Effector memory CD4-positive, alpha-beta T cell (primary cell): ENCODE data around the gene ITPR3.

Source experiments
- DNase-seq, 3 donors: peaks; one replicate each; pipeline ENCODE4 v3.0.0-alpha.2; 2020
- H3K27ac ChIP-seq: 2 replicates; pipeline ENCODE4 v1.7.0; 2013; ENCODE audit warnings: mild to moderate bottlenecking, low read length, moderate library complexity; ENCODE audit not compliant: insufficient read depth, poor library complexity, severe bottlenecking
- H3K27me3 ChIP-seq: replicated peaks from 2 replicates; pipeline ENCODE4 v1.7.0; 2013; ENCODE audit warnings: mild to moderate bottlenecking, low read length; ENCODE audit not compliant: insufficient read depth, control insufficient read depth, poor library complexity, severe bottlenecking
- H3K36me3 ChIP-seq: 2 replicates; pipeline ENCODE4 v1.7.0; 2013; ENCODE audit warnings: mild to moderate bottlenecking, low read length, moderate library complexity; ENCODE audit not compliant: control insufficient read depth, insufficient read depth
- H3K4me1 ChIP-seq: 2 replicates; pipeline ENCODE4 v1.7.0; 2013; ENCODE audit warnings: low read length, mild to moderate bottlenecking; ENCODE audit not compliant: control insufficient read depth, insufficient read depth, poor library complexity, severe bottlenecking
- H3K4me3 ChIP-seq: 2 replicates; pipeline ENCODE4 v1.7.0; 2013; ENCODE audit warnings: low read length, low read depth, mild to moderate bottlenecking; ENCODE audit not compliant: insufficient read depth, poor library complexity, severe bottlenecking
- H3K9me3 ChIP-seq: 2 replicates; pipeline ENCODE4 v1.7.0; 2013; ENCODE audit warnings: mild to moderate bottlenecking, low read length, moderate library complexity; ENCODE audit not compliant: control insufficient read depth

The ITPR3 gene

GRCh38 chr6:33633462-33634158 lies 12.5 kb downstream of the ITPR3 start:
- DNase-seq = peak; percentile 53 to 60 (median 59)
- H3K4me3 ChIP-seq = peak overlapping the region; percentile 62
- H3K36me3 ChIP-seq = no peaks in the 10 kb centered on the region
- peak overlapping the region; percentile 30 for H3K27ac ChIP-seq
- no peaks in the 10 kb centered on the region for H3K27me3 ChIP-seq
- H3K4me1 ChIP-seq = peaks cover 16% of the 10 kb centered on the region
- H3K9me3 ChIP-seq = no peaks in the 10 kb centered on the region

GRCh38 chr6:33634161-33634727 lies 13.1 kb downstream of the ITPR3 start:
- Histone ChIP-seq H3K4me1 (peaks cover 16% of the 10 kb centered on the region), H3K4me3 (peak overlapping the region; percentile 53), H3K36me3 (no peaks in the 10 kb centered on the region), H3K27me3 (no peaks in the 10 kb centered on the region), H3K27ac (no peak overlapping the region), H3K9me3 (no peaks in the 10 kb centered on the region)
- no peak for DNase-seq

DNA sequence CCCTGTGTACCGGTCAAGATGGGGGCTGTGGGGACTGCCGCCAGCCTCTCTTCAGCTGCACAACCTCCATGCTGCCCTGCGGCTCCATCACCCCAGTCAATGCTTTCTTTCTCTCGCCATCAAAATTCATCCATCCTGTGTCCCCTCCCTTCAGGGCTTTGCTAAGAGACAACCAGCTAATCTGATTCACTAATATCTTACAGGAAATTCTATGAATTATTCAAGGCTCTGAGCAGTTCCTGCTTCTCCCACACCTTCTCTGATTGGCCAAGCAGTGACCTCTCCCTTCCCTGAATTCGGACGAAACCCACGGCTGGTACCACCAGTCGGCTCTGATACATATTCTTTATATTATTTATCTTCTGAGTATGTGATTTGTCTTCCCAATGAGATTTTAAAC lies 13.8 kb downstream of the ITPR3 start:
- no peaks in the 10 kb centered on the region for H3K27me3 ChIP-seq
- H3K27ac ChIP-seq = no peak overlapping the region
- H3K9me3 ChIP-seq = no peaks in the 10 kb centered on the region
- H3K36me3 ChIP-seq = no peaks in the 10 kb centered on the region
- H3K4me3 ChIP-seq = no peak overlapping the region
- no peak for DNase-seq
- peaks cover 16% of the 10 kb centered on the region for H3K4me1 ChIP-seq

DNA sequence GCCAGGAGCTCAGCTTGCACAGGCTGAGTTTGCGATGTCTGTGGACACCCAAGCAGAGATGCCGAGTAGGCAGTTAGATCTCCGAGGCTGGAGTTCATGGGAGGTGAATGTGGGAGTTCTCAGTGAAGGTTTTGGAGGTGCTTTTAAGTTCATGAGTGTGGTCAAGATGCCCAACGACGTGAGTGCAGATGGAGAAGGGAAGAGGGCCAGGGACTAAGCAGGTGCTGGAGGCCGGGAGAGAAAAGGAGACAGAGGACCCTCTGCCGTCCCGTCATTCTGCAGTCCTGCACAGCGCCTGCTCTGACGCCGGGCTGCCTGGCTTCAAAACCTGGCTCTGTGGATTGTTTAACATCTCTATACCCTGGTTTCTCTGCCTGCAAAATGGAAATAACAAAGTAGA lies 15.5 kb downstream of the ITPR3 start:
- H3K4me1 ChIP-seq = peaks cover 16% of the 10 kb centered on the region
- H3K4me3 ChIP-seq = no peak overlapping the region
- no peak overlapping the region for H3K27ac ChIP-seq
- no peaks in the 10 kb centered on the region for H3K27me3 ChIP-seq
- DNase-seq = no peak
- H3K9me3 ChIP-seq = no peaks in the 10 kb centered on the region
- peaks cover 15% of the 10 kb centered on the region for H3K36me3 ChIP-seq

DNA sequence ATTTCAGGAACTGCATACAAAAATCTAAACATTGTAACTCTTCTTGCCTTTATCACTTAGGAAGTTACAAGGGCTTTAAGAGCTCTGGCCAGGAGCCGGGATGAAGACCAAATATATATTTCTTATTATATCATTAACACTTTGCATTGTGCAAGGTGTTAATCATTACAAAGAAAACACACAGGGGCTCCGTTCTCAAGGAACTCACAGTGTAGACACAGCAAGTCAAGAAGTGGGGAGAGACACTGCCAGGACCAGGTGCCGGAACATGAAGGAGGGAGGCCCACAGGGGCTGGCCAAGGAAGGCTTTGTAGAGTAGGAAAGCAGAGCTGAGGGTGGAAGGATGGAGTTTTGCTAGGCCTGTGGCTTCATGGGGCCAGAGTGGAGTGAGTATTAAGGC lies 17.4 kb downstream of the ITPR3 start:
- no peak for DNase-seq
- no peak overlapping the region for H3K27ac ChIP-seq

DNA sequence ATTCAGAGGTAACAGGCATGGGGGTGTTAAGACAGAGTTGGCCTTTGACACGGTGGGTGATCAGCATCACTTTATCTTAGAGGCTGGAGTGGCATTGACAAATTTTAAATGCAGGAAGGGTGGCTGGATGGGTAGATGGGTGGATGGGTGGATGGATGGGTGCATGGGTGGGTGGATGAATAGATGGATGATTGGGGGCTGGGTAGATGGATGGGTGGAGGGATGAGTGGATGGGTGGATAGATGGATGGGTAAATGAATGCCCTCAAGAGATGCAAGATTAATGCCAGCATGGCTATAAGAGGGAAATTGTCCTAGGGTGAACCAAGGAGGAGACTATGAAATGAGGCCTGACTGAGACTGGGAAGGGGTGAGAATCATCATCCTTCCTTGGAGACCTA lies 18.4 kb downstream of the ITPR3 start:
- no peak for DNase-seq
- H3K27ac ChIP-seq = no peak overlapping the region
- no peak overlapping the region for H3K4me3 ChIP-seq
- H3K9me3 ChIP-seq = no peaks in the 10 kb centered on the region
- H3K27me3 ChIP-seq = no peaks in the 10 kb centered on the region
- peaks cover 21% of the 10 kb centered on the region for H3K36me3 ChIP-seq
- H3K4me1 ChIP-seq = no peaks in the 10 kb centered on the region

More for the DNA sequence above, 17.4 kb downstream of the ITPR3 start:
- peaks cover 21% of the 10 kb centered on the region for H3K36me3 ChIP-seq
- H3K4me3 ChIP-seq = no peak overlapping the region
- H3K9me3 ChIP-seq = no peaks in the 10 kb centered on the region
- H3K4me1 ChIP-seq = peaks cover 5% of the 10 kb centered on the region
- H3K27me3 ChIP-seq = no peaks in the 10 kb centered on the region

- H3K36me3 ChIP-seq = peaks cover 21% of the 10 kb centered on the region
- no peak for DNase-seq
- no peaks in the 10 kb centered on the region for H3K9me3 ChIP-seq
- H3K4me3 ChIP-seq = no peak overlapping the region
- no peaks in the 10 kb centered on the region for H3K4me1 ChIP-seq
- H3K27me3 ChIP-seq = no peaks in the 10 kb centered on the region
- H3K27ac ChIP-seq = no peak overlapping the region
Observed at GRCh38 chr6:33640361-33640760, 19.2 kb downstream of the ITPR3 start.

- no peak overlapping the region for H3K27ac ChIP-seq
- no peaks in the 10 kb centered on the region for H3K9me3 ChIP-seq
- H3K27me3 ChIP-seq = no peaks in the 10 kb centered on the region
- peaks cover 21% of the 10 kb centered on the region for H3K36me3 ChIP-seq
- H3K4me3 ChIP-seq = no peak overlapping the region
- DNase-seq = no peak
- H3K4me1 ChIP-seq = no peaks in the 10 kb centered on the region
Observed at GRCh38 chr6:33641144-33641543, 20.0 kb downstream of the ITPR3 start.

DNA sequence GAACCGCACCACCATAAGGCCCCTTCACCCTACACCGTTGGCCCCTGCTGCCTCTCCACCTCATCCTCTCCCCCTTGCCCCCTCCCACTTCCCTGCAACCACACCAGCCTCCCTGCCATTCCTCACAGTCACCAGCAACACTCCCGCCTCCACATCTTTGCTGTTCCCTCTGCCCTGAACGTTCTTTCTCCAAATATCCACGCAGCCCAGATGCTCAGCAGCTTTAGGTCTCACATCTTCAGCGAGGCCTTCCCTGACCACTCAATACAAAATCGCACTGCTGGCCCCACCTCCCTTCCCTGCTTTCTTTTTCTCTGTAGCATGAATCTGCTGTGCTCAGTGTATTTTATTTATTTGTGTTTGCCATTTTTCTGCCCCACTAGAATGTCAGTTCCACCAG lies 20.5 kb downstream of the ITPR3 start:
- H3K36me3 ChIP-seq = peaks cover 21% of the 10 kb centered on the region
- no peaks in the 10 kb centered on the region for H3K9me3 ChIP-seq
- DNase-seq = no peak
- H3K4me3 ChIP-seq = no peak overlapping the region
- H3K27me3 ChIP-seq = no peaks in the 10 kb centered on the region
- no peaks in the 10 kb centered on the region for H3K4me1 ChIP-seq
- H3K27ac ChIP-seq = no peak overlapping the region

DNA sequence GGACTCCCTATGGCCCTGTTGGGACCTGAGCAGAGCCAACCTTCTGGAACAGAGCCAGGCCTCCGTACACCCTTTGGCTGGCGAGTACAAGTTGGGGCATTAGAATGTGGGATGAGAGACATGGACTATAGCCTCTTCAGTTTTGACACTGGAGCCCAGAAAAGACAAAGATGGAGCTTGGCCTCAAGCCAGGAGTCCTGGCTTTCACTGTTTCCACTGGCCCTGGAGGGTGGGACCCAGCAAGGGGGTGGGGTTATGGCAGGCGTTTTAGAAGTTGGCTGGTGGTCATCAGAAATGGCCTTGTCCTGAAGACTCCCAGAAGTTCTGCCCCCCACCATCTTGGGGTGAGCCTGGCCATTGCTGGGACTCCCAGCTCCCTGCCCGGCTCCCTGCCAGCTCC lies 21.8 kb downstream of the ITPR3 start:
- H3K27ac ChIP-seq = no peak overlapping the region

More for the DNA sequence above, 21.8 kb downstream of the ITPR3 start:
- Histone ChIP-seq H3K27me3 (no peaks in the 10 kb centered on the region), H3K9me3 (no peaks in the 10 kb centered on the region), H3K36me3 (peaks cover 21% of the 10 kb centered on the region), H3K4me3 (no peak overlapping the region), H3K4me1 (no peaks in the 10 kb centered on the region)
- no peak for DNase-seq
